ENCODE results near the gene CASP10. TPM values are rescaled to one million over a fixed set of nuclear protein-coding genes. Genes with fewer than 3 reads are reported as not detected.

Gene CASP10
- total and polyA plus RNA-seq, 2 of the 8 experiments (the other 6 are each of a cell fraction or from before 2014, with no cell fraction given), result 2.3 to 4.0 TPM

DNA sequence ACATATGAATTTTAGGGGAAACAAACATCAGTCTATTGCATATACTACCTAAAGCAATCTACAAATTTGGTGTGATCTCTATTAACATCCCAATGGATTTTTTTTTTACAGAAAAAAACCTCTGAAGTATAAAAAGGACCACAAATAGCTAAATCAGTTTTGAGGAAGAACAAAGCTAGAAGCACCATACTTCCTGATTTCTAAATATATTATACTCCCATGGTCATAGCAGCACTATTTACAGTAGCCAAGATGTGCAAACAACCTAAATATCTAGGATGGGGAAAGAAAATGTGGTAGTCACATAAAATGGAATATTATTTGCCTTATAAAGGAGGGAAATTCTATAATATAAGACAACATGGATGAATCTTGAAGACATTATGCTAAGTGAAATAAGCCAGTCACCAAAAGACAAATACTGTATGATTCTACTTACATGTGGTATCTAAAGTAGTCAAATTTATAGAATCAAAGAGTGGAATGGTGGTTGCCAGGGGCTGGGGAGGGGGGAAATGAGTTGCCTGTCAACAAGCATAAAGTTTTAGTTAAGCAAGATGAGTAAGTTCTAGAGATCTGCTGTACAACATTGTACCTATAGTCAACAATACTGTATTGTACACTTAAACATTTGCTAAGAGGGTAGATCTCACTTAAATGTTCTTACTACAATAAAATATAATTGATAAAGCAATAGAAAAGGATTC is 59.8 kb downstream of the CASP10 start:
- POLR2A ChIA-PET (ENCODE audit: partially characterized antibody), result no interaction called here
- no peaks in the 10 kb centered on the region for H3K23me2 ChIP-seq (ENCODE audit: low read depth, low read length)
- no peak overlapping the region for H3K4me2 ChIP-seq (ENCODE audit: insufficient read depth in 1 of 2, low read depth in 2 of 2, low read length in 2 of 2)
- no peak overlapping the region for H3K27ac ChIP-seq (ENCODE audit: low read depth, low read length)
- no peak for FAIRE-seq
- H3K9ac ChIP-seq (replicated peaks in 1 of 4; ENCODE audit: extremely low read depth in 1 of 4, low read depth in 3 of 4, low read length in 3 of 4), result no peak overlapping the region
- no peak overlapping the region for H2BK20ac ChIP-seq (ENCODE audit: low read length)
- no peak overlapping the region for H3K23ac ChIP-seq (ENCODE audit: insufficient read length)
- peaks cover 0 to 3% of the 10 kb centered on the region in 2 experiments for H4K20me1 ChIP-seq (replicated peaks in 1 of 2; ENCODE audit: control insufficient read depth in 1 of 2, insufficient read depth in 2 of 2, low read length in 2 of 2)
- DNase-seq (ENCODE audit: low read depth in 1 of 2, low spot score in 2 of 2), result no peak
- H2BK5ac ChIP-seq (ENCODE audit: low read depth, low read length), result no peak overlapping the region
- 0 out of 4 replicates have a peak, but pooled peaks cover 0 to 2% of the 10 kb centered on the region in 2 experiments for H3K9me3 ChIP-seq (ENCODE audit: insufficient read depth in 2 of 2, low read depth in 1 of 2, low read length in 1 of 2)
- no peak overlapping the region for H2AFZ ChIP-seq (ENCODE audit: low read length)
- H2BK120ac ChIP-seq (replicated peaks; ENCODE audit: low read depth, low read length), result no peak overlapping the region
- no peak overlapping the region for H3K56ac ChIP-seq (replicated peaks; ENCODE audit: insufficient read length, low read depth, low read length)
- H3K79me2 ChIP-seq (ENCODE audit: control insufficient read depth in 1 of 2, insufficient read depth in 2 of 2, low read length in 2 of 2), result no peaks in the 10 kb centered on the region
- no peak overlapping the region for H2BK12ac ChIP-seq (ENCODE audit: low read depth, low read length)
- no peak overlapping the region for H3K14ac ChIP-seq (ENCODE audit: insufficient read length)
- no peak overlapping the region for H3K18ac ChIP-seq (ENCODE audit: extremely low read depth, low read length)
- no peak overlapping the region for H3K4me3 ChIP-seq (ENCODE audit: extremely low read depth in 1 of 4, insufficient read depth in 2 of 4, low read depth in 3 of 4, low read length in 4 of 4)
- no peak overlapping the region for H3K4ac ChIP-seq (replicated peaks; ENCODE audit: insufficient read length, low read depth, low read length)
- no peak overlapping the region for H4K91ac ChIP-seq (replicated peaks; ENCODE audit: insufficient read length, low read length)
- CTCF ChIA-PET (ENCODE audit: partially characterized antibody), result interaction anchor here (0.8 to 1.7 kb wide), 6 partner anchors 10 to 297 kb away, joined by 3 to 5 read pairs (median 4); no protein-coding TSS in a partner anchor
- no peaks in the 10 kb centered on the region; a peak in 1 of 8 replicates for H3K36me3 ChIP-seq (ENCODE audit: control insufficient read depth in 2 of 4, insufficient read depth in 4 of 4, low read length in 3 of 4)
- no peaks in the 10 kb centered on the region for H3K79me1 ChIP-seq (ENCODE audit: low read depth, low read length)
- no peaks in the 10 kb centered on the region for H3K4me1 ChIP-seq (replicated peaks in 1 of 4; ENCODE audit: control insufficient read depth in 3 of 4, insufficient read depth in 4 of 4, low read length in 3 of 4)
- H2BK15ac ChIP-seq (ENCODE audit: low read length), result no peak overlapping the region
- H3K27me3 ChIP-seq (replicated peaks in 1 of 4; ENCODE audit: control insufficient read depth in 3 of 4, extremely low read depth in 1 of 4, insufficient read depth in 3 of 4, low read length in 3 of 4), result no peaks in the 10 kb centered on the region
- no peak overlapping the region for H2AK5ac ChIP-seq (ENCODE audit: low read depth, low read length)
- no peak overlapping the region for H4K8ac ChIP-seq (ENCODE audit: extremely low read depth, insufficient read depth, low read length)
- H4K5ac ChIP-seq (ENCODE audit: insufficient read length, low read depth, low read length), result no peak overlapping the region
- TF ChIP-seq, protein P1, sequence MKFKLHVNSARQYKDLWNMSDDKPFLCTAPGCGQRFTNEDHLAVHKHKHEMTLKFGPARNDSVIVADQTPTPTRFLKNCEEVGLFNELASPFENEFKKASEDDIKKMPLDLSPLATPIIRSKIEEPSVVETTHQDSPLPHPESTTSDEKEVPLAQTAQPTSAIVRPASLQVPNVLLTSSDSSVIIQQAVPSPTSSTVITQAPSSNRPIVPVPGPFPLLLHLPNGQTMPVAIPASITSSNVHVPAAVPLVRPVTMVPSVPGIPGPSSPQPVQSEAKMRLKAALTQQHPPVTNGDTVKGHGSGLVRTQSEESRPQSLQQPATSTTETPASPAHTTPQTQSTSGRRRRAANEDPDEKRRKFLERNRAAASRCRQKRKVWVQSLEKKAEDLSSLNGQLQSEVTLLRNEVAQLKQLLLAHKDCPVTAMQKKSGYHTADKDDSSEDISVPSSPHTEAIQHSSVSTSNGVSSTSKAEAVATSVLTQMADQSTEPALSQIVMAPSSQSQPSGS (IDR thresholded peaks at IDR 0.05; ENCODE audit: low read length), result no peak
- no peak for TF ChIP-seq RBBP5 (IDR thresholded peaks at IDR 0.05; ENCODE audit: borderline replicate concordance, low read depth, low read length)
- no peak for TF ChIP-seq POU5F1 (IDR thresholded peaks at IDR 0.05; ENCODE audit: low read depth, low read length)
- TF ChIP-seq PHF8 (conservative IDR thresholded peaks at IDR 0.05; ENCODE audit: low read depth, low read length), result no peak
- TF ChIP-seq SIX5 (IDR thresholded peaks at IDR 0.05; ENCODE audit: low read depth, low read length), result no peak
- no peak for TF ChIP-seq BRCA1 (IDR thresholded peaks at IDR 0.05; ENCODE audit: low read depth, low read length)

All from H1 (cell line).